ES-I3 (cell line): ENCODE data around the gene TMEM117.
"Not testable (repeated sequence)": the region's sequence is repeated elsewhere in the genome, so short reads cannot be mapped to it uniquely, and the experiment has no call there.

Source experiments
- H3K36me3 ChIP-seq: 2 replicates; pipeline ENCODE4 v1.6.1; 2013; ENCODE audit warnings: mild to moderate bottlenecking, low read length, control low read depth, moderate library complexity; ENCODE audit not compliant: insufficient read depth
- H3K4me1 ChIP-seq: 2 replicates; pipeline ENCODE4 v1.6.1; 2013; ENCODE audit warnings: mild to moderate bottlenecking, control low read depth, low read length; ENCODE audit not compliant: insufficient read depth
- H3K9ac ChIP-seq: 2 replicates; pipeline ENCODE4 v1.6.1; 2013; ENCODE audit warnings: low read depth, mild to moderate bottlenecking, low read length, moderate library complexity
- H3K9me3 ChIP-seq: 2 replicates; pipeline ENCODE4 v1.6.1; 2013; ENCODE audit warnings: mild to moderate bottlenecking, low read length, moderate library complexity; ENCODE audit not compliant: control insufficient read depth, insufficient read depth

TMEM117 gene

GRCh38 chr12:43858991-43859390, 23.1 kb downstream of the TMEM117 start:
- Histone ChIP-seq H3K9ac (no peak overlapping the region), H3K36me3 (no peaks in the 10 kb centered on the region), H3K9me3 (no peaks in the 10 kb centered on the region), H3K4me1 (no peaks in the 10 kb centered on the region)

GRCh38 chr12:43861015-43861839, 25.3 kb downstream of the TMEM117 start:
- no peaks in the 10 kb centered on the region for H3K4me1 ChIP-seq
- no peak overlapping the region for H3K9ac ChIP-seq
- no peaks in the 10 kb centered on the region for H3K9me3 ChIP-seq
- H3K36me3 ChIP-seq: no peaks in the 10 kb centered on the region

- H3K36me3 ChIP-seq: no peaks in the 10 kb centered on the region
- no peaks in the 10 kb centered on the region for H3K9me3 ChIP-seq
- H3K4me1 ChIP-seq: no peaks in the 10 kb centered on the region
- no peak overlapping the region for H3K9ac ChIP-seq
Measured at GRCh38 chr12:43861840-43862150, 25.9 kb downstream of the TMEM117 start.

- Histone ChIP-seq H3K9ac (no peak overlapping the region), H3K9me3 (no peaks in the 10 kb centered on the region), H3K4me1 (no peaks in the 10 kb centered on the region), H3K36me3 (no peaks in the 10 kb centered on the region)
Measured at GRCh38 chr12:43863770-43864366, 28.0 kb downstream of the TMEM117 start.

GRCh38 chr12:43864557-43864956, 28.7 kb downstream of the TMEM117 start:
- H3K9ac ChIP-seq, H3K36me3 ChIP-seq, H3K9me3 ChIP-seq, H3K4me1 ChIP-seq: not testable (repeated sequence)

- Histone ChIP-seq H3K9me3 (no peaks in the 10 kb centered on the region), H3K4me1 (no peaks in the 10 kb centered on the region), H3K36me3 (no peaks in the 10 kb centered on the region), H3K9ac (no peak overlapping the region)
Measured at GRCh38 chr12:43869184-43869583, 33.3 kb downstream of the TMEM117 start.

- not testable (repeated sequence) for H3K4me1 ChIP-seq, H3K9ac ChIP-seq, H3K9me3 ChIP-seq, H3K36me3 ChIP-seq
Measured at GRCh38 chr12:43869765-43870164, 33.9 kb downstream of the TMEM117 start.

- H3K9ac ChIP-seq, H3K4me1 ChIP-seq, H3K36me3 ChIP-seq, H3K9me3 ChIP-seq: not testable (repeated sequence)
Measured at GRCh38 chr12:43871258-43871657, 35.4 kb downstream of the TMEM117 start.

- Histone ChIP-seq H3K4me1 (no peaks in the 10 kb centered on the region), H3K36me3 (no peaks in the 10 kb centered on the region), H3K9me3 (no peaks in the 10 kb centered on the region), H3K9ac (no peak overlapping the region)
Measured at GRCh38 chr12:43872396-43872795, 36.5 kb downstream of the TMEM117 start.

GRCh38 chr12:43878050-43878449, 42.2 kb downstream of the TMEM117 start:
- no peaks in the 10 kb centered on the region for H3K4me1 ChIP-seq
- H3K9me3 ChIP-seq: no peaks in the 10 kb centered on the region
- H3K9ac ChIP-seq: no peak overlapping the region

GRCh38 chr12:43880547-43880946, 44.7 kb downstream of the TMEM117 start:
- H3K9me3 ChIP-seq: no peaks in the 10 kb centered on the region
- H3K36me3 ChIP-seq: no peaks in the 10 kb centered on the region
- H3K9ac ChIP-seq: no peak overlapping the region
- H3K4me1 ChIP-seq: peaks cover 5% of the 10 kb centered on the region

More at GRCh38 chr12:43878050-43878449, 42.2 kb downstream of the TMEM117 start:
- H3K36me3 ChIP-seq: no peaks in the 10 kb centered on the region

GRCh38 chr12:43882578-43883178, 46.8 kb downstream of the TMEM117 start:
- no peaks in the 10 kb centered on the region for H3K36me3 ChIP-seq
- peaks cover 5% of the 10 kb centered on the region for H3K4me1 ChIP-seq
- H3K9me3 ChIP-seq: no peaks in the 10 kb centered on the region
- H3K9ac ChIP-seq: no peak overlapping the region

- no peaks in the 10 kb centered on the region for H3K9me3 ChIP-seq
- no peak overlapping the region for H3K9ac ChIP-seq
- H3K36me3 ChIP-seq: no peaks in the 10 kb centered on the region
- H3K4me1 ChIP-seq: peaks cover 5% of the 10 kb centered on the region
Measured at GRCh38 chr12:43883311-43883710, 47.4 kb downstream of the TMEM117 start.

- no peaks in the 10 kb centered on the region for H3K9me3 ChIP-seq
Measured at GRCh38 chr12:43883748-43884147, 47.9 kb downstream of the TMEM117 start.

More at GRCh38 chr12:43883748-43884147, 47.9 kb downstream of the TMEM117 start:
- no peak overlapping the region for H3K9ac ChIP-seq
- no peaks in the 10 kb centered on the region for H3K36me3 ChIP-seq
- H3K4me1 ChIP-seq: peaks cover 5% of the 10 kb centered on the region
